ENCODE measurements around the gene SERPINE3. TPM values are rescaled to one million over a fixed set of nuclear protein-coding genes. Genes with fewer than 3 reads are reported as not detected.

SERPINE3 gene
- total and polyA plus RNA-seq, 3 donors from 2014 or later, result 0.12 to 0.70 TPM; not detected in 1

- no peaks in the 10 kb centered on the region for H3K27me3 ChIP-seq
- H3K4me3 ChIP-seq, result no peak overlapping the region
- H3K4me1 ChIP-seq, result no peaks in the 10 kb centered on the region
- H3K27ac ChIP-seq, result no peak overlapping the region
- no peak for DNase-seq
- H3K9me3 ChIP-seq, result no peaks in the 10 kb centered on the region
- intact Hi-C loops (cut with DNase I; ENCODE audit: low total_unique reads), result no loop called here
- H3K36me3 ChIP-seq (ENCODE audit: low read depth, missing control alignments), result no peaks in the 10 kb centered on the region
- TF ChIP-seq CTCF (IDR thresholded peaks at IDR 0.05) (no peak), POLR2A (IDR thresholded peaks at IDR 0.05) (no peak)
- WGBS, 2 donors, result 89 to 92% methylated on average over 6 of the region's 6 CpGs
Measured at GRCh38 chr13:51371768-51372399, 32.4 kb downstream of the SERPINE3 start.

- Histone ChIP-seq H3K27me3 (no peaks in the 10 kb centered on the region), H3K36me3 (ENCODE audit: low read depth, missing control alignments) (no peaks in the 10 kb centered on the region), H3K4me3 (no peak overlapping the region), H3K27ac (no peak overlapping the region), H3K4me1 (no peaks in the 10 kb centered on the region), H3K9me3 (no peaks in the 10 kb centered on the region)
- TF ChIP-seq CTCF (IDR thresholded peaks at IDR 0.05), result no peak
- TF ChIP-seq POLR2A (IDR thresholded peaks at IDR 0.05), result no peak
- WGBS, 2 donors, result 92 to 97% methylated on average over 2 of the region's 2 CpGs
- intact Hi-C loops (cut with DNase I; ENCODE audit: low total_unique reads), result no loop called here
- no peak for DNase-seq
Measured at GRCh38 chr13:51373451-51373850, 34.0 kb downstream of the SERPINE3 start.

GRCh38 chr13:51380269-51380668, 40.8 kb downstream of the SERPINE3 start:
- no peak for DNase-seq
- Histone ChIP-seq H3K36me3 (ENCODE audit: low read depth, missing control alignments) (no peaks in the 10 kb centered on the region), H3K4me1 (no peaks in the 10 kb centered on the region), H3K27ac (no peak overlapping the region), H3K9me3 (no peaks in the 10 kb centered on the region), H3K4me3 (no peak overlapping the region), H3K27me3 (no peaks in the 10 kb centered on the region)
- intact Hi-C loops (cut with DNase I; ENCODE audit: low total_unique reads), result no loop called here
- 78 to 86% methylated on average over 4 of the region's 4 CpGs for WGBS, 2 donors
- TF ChIP-seq POLR2A (IDR thresholded peaks at IDR 0.05), result no peak
- no peak for TF ChIP-seq CTCF (IDR thresholded peaks at IDR 0.05)

GRCh38 chr13:51385114-51385513, 45.6 kb downstream of the SERPINE3 start:
- DNase-seq, result no peak
- TF ChIP-seq CTCF (IDR thresholded peaks at IDR 0.05), result no peak
- TF ChIP-seq POLR2A (IDR thresholded peaks at IDR 0.05), result no peak
- Histone ChIP-seq H3K27ac (no peak overlapping the region), H3K4me3 (no peak overlapping the region), H3K4me1 (no peaks in the 10 kb centered on the region), H3K9me3 (no peaks in the 10 kb centered on the region), H3K27me3 (no peaks in the 10 kb centered on the region), H3K36me3 (ENCODE audit: low read depth, missing control alignments) (no peaks in the 10 kb centered on the region)
- 89 to 94% methylated on average over 2 of the region's 2 CpGs for WGBS, 2 donors
- intact Hi-C loops (cut with DNase I; ENCODE audit: low total_unique reads), result no loop called here

GRCh38 chr13:51394724-51395123, 55.2 kb downstream of the SERPINE3 start:
- Histone ChIP-seq H3K27me3 (no peaks in the 10 kb centered on the region), H3K36me3 (ENCODE audit: low read depth, missing control alignments) (no peaks in the 10 kb centered on the region), H3K9me3 (no peaks in the 10 kb centered on the region), H3K4me3 (no peak overlapping the region), H3K4me1 (no peaks in the 10 kb centered on the region), H3K27ac (no peak overlapping the region)
- no peak for DNase-seq
- intact Hi-C loops (cut with DNase I; ENCODE audit: low total_unique reads), result no loop called here
- TF ChIP-seq POLR2A (IDR thresholded peaks at IDR 0.05) (no peak), CTCF (IDR thresholded peaks at IDR 0.05) (no peak)

All from testis (tissue), 3 donors.